Activated CD4-positive, alpha-beta memory T cell treated with anti-CD3 and anti-CD28 coated beads, Interleukin-2, amount 10 ng/mL, durations not matched to agents 7 days and 5 days (primary cell): ENCODE results near the gene EXO5. TPM values are rescaled to one million over a fixed set of nuclear protein-coding genes. Genes with fewer than 3 reads are reported as not detected.
"Not testable (repeated sequence)": the region's sequence is repeated elsewhere in the genome, so short reads cannot be mapped to it uniquely, and the experiment has no call there.

Experiments
- CTCF ChIA-PET: fragments of 350-600 bp; sonication (Branson Sonifier 250); formaldehyde crosslinking; loops from one replicate; lab custom pipeline; 2021; ENCODE audit warnings: antibody characterized with exemption, inconsistent platforms; lab: Charles Lee
- POLR2A ChIA-PET: fragments of 350-600 bp; sonication (Branson Sonifier 250); formaldehyde crosslinking; loops from one replicate; lab custom pipeline; 2021; ENCODE audit warnings: antibody characterized with exemption; lab: Charles Lee
- DNase-seq: peaks from one replicate; pipeline ENCODE4 v3.0.0-alpha.2; 2020
- H3K27ac Mint-ChIP-seq: one replicate; pipeline ENCODE4 v1.8.0; 2021; ENCODE audit warnings: mild to moderate bottlenecking, mixed read lengths
- H3K27me3 Mint-ChIP-seq: one replicate; pipeline ENCODE4 v1.8.0; 2021; ENCODE audit warnings: mixed read lengths
- H3K36me3 Mint-ChIP-seq: one replicate; pipeline ENCODE4 v1.8.0; 2021; ENCODE audit warnings: low read depth, mixed read lengths
- H3K4me1 Mint-ChIP-seq: one replicate; pipeline ENCODE4 v1.8.0; 2021; ENCODE audit warnings: mixed read lengths
- H3K4me3 Mint-ChIP-seq: one replicate; pipeline ENCODE4 v1.8.0; 2021; ENCODE audit warnings: mild to moderate bottlenecking, mixed read lengths
- H3K9me3 Mint-ChIP-seq: one replicate; pipeline ENCODE4 v1.8.0; 2021; ENCODE audit warnings: mixed read lengths
- total RNA-seq, 2 experiments: library from RNA; stranded (reverse); gene quantifications; one replicate each; pipeline ENCODE4 v1.2.3, GENCODE V29; 2021

Gene EXO5
- total RNA-seq, 2 experiments from 2014 or later, result 12.3 to 12.6 TPM

- H3K27me3 Mint-ChIP-seq, H3K4me1 Mint-ChIP-seq, CTCF ChIA-PET, POLR2A ChIA-PET, DNase-seq, H3K36me3 Mint-ChIP-seq, H3K4me3 Mint-ChIP-seq, H3K27ac Mint-ChIP-seq: not testable (repeated sequence)
- H3K9me3 Mint-ChIP-seq, result peaks cover 10% of the 10 kb centered on the region
Observed at GRCh38 chr1:40558241-40558640, 49.7 kb downstream of the EXO5 start.

- peaks cover 16% of the 10 kb centered on the region for H3K9me3 Mint-ChIP-seq
- ChIA-PET CTCF (no interaction called here), POLR2A (no interaction called here)
- no peaks in the 10 kb centered on the region for H3K4me1 Mint-ChIP-seq
- peaks cover 3% of the 10 kb centered on the region for H3K27me3 Mint-ChIP-seq
- H3K36me3 Mint-ChIP-seq, result peaks cover 5% of the 10 kb centered on the region
- no peak for DNase-seq
- H3K27ac Mint-ChIP-seq, result no peak overlapping the region
- no peak overlapping the region for H3K4me3 Mint-ChIP-seq
Observed at GRCh38 chr1:40562185-40562584, 53.6 kb downstream of the EXO5 start.

GRCh38 chr1:40563266-40563665 is 54.7 kb downstream of the EXO5 start:
- no peak overlapping the region for H3K4me3 Mint-ChIP-seq
- DNase-seq, result no peak
- peaks cover 5% of the 10 kb centered on the region for H3K36me3 Mint-ChIP-seq
- POLR2A ChIA-PET, result no interaction called here
- H3K9me3 Mint-ChIP-seq, result peaks cover 12% of the 10 kb centered on the region
- H3K27ac Mint-ChIP-seq, result no peak overlapping the region
- peaks cover 3% of the 10 kb centered on the region for H3K27me3 Mint-ChIP-seq
- H3K4me1 Mint-ChIP-seq, result no peaks in the 10 kb centered on the region
- CTCF ChIA-PET, result no interaction called here

GRCh38 chr1:40564506-40564905 is 55.9 kb downstream of the EXO5 start:
- Mint-ChIP-seq H3K36me3 (peaks cover 5% of the 10 kb centered on the region), H3K27ac (no peak overlapping the region), H3K4me3 (no peak overlapping the region), H3K27me3 (peaks cover 3% of the 10 kb centered on the region), H3K9me3 (peaks cover 12% of the 10 kb centered on the region), H3K4me1 (no peaks in the 10 kb centered on the region)
- ChIA-PET CTCF (no interaction called here), POLR2A (no interaction called here)
- DNase-seq, result no peak

- H3K4me1 Mint-ChIP-seq, result no peaks in the 10 kb centered on the region
- H3K27ac Mint-ChIP-seq, result no peak overlapping the region
- peaks cover 3% of the 10 kb centered on the region for H3K27me3 Mint-ChIP-seq
- peaks cover 2% of the 10 kb centered on the region for H3K36me3 Mint-ChIP-seq
- no peak overlapping the region for H3K4me3 Mint-ChIP-seq
- POLR2A ChIA-PET, result no interaction called here
- DNase-seq, result no peak
- CTCF ChIA-PET, result no interaction called here
- H3K9me3 Mint-ChIP-seq, result peaks cover 11% of the 10 kb centered on the region
Observed at GRCh38 chr1:40564913-40565312, 56.3 kb downstream of the EXO5 start.

Other genes starting within 250 kb of the EXO5 start
- gene COL9A2, start 191.5 kb upstream of the EXO5 start, total RNA-seq, result 1 to 10 TPM; 7.2 to 8.2 TPM
- gene SMAP2, start 135.0 kb upstream of the EXO5 start, total RNA-seq, result 100 to 1,000 TPM; 172 to 173 TPM
- gene ZFP69B, start 58.3 kb upstream of the EXO5 start, total RNA-seq, result 1 to 10 TPM; 5.4 to 5.9 TPM
- gene ZFP69, start 31.5 kb upstream of the EXO5 start, total RNA-seq, result 1 to 10 TPM; 2.3 to 2.5 TPM
- gene ZNF684, start 22.9 kb downstream of the EXO5 start, total RNA-seq, result 1 to 10 TPM; 6.6 to 6.8 TPM
- gene RIMS3, start 156.9 kb downstream of the EXO5 start, total RNA-seq, result 1 to 10 TPM; 5.6 to 6.1 TPM
- gene NFYC, start 182.9 kb downstream of the EXO5 start, total RNA-seq, result 10 to 100 TPM; 78.7 to 84.1 TPM